Measurements from ENCODE around the gene CDK11B.

DNA sequence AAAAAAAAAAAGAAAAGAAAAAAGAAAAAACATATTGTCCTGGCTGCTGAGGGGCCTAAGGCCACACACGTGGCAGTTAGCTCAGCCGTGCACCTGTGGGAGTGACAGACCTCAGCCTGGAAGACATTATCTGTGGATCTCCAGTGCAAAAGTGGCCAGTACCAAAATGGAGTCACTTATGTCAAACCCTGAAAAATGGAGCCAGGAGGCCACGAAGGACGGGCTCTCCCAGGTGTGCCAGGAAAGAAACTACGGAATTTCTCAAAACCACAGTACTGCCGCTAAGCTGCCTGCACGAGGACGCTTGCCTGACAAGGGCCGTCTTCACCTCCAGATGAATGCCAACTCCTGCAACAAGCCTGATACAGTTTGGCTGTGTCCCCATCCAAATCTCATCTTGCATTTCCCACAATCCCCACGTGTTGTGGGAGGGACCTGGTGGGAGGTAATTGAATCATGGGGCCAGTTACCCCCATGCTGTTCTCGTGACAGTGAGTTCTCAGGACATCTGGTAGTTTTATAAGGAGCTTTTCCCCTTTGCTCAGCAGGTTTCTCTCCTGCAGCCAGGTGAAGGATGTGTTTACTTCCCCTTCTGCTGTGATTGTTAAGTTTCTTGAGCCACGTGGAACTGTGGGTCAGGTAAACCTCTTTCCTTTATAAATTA is 48.9 kb downstream of the CDK11B start:
- TF ChIP-seq, protein P1, sequence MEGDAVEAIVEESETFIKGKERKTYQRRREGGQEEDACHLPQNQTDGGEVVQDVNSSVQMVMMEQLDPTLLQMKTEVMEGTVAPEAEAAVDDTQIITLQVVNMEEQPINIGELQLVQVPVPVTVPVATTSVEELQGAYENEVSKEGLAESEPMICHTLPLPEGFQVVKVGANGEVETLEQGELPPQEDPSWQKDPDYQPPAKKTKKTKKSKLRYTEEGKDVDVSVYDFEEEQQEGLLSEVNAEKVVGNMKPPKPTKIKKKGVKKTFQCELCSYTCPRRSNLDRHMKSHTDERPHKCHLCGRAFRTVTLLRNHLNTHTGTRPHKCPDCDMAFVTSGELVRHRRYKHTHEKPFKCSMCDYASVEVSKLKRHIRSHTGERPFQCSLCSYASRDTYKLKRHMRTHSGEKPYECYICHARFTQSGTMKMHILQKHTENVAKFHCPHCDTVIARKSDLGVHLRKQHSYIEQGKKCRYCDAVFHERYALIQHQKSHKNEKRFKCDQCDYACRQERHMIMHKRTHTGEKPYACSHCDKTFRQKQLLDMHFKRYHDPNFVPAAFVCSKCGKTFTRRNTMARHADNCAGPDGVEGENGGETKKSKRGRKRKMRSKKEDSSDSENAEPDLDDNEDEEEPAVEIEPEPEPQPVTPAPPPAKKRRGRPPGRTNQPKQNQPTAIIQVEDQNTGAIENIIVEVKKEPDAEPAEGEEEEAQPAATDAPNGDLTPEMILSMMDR (IDR thresholded peaks at IDR 0.05) = no peak
- TF ChIP-seq EP300 (IDR thresholded peaks at IDR 0.05) (no peak), POLR2AphosphoS5 (IDR thresholded peaks at IDR 0.05) (no peak)

Measured in esophagus muscularis mucosa (tissue), 4 donors.